Astrocyte (in vitro differentiated cells and primary cell): ENCODE results near the gene RUVBL2. TPM values are rescaled to one million over a fixed set of nuclear protein-coding genes. Genes with fewer than 3 reads are reported as not detected.
A peak's percentile ranks its signal among the peaks of the same experiment; 100 is the strongest.

Experiments
- DNase-seq: peaks from one replicate; pipeline ENCODE4 v3.0.0-alpha.2; 2010; ENCODE audit warnings: low read depth
- FAIRE-seq: peaks from 2 replicates; lab custom pipeline; 2011; peaks lifted over from hg19 to GRCh38; lab: Jason Lieb, UNC
- H2AFZ ChIP-seq: 2 replicates; pipeline ENCODE4 v1.6.0; 2012; ENCODE audit warnings: low read depth, low read length, inconsistent platforms
- H3K27ac ChIP-seq: 2 replicates; pipeline ENCODE4 v1.5.1; 2011; ENCODE audit warnings: low read depth, low read length, inconsistent platforms
- H3K27me3 ChIP-seq: 2 replicates; pipeline ENCODE4 v1.6.0; 2011; ENCODE audit warnings: low read length, inconsistent platforms; ENCODE audit not compliant: insufficient read depth
- H3K36me3 ChIP-seq: 2 replicates; pipeline ENCODE4 v1.5.1; 2011; ENCODE audit warnings: low read length, inconsistent platforms; ENCODE audit not compliant: insufficient read depth
- H3K4me1 ChIP-seq: 2 replicates; pipeline ENCODE4 v1.5.1; 2011; ENCODE audit warnings: low read length, inconsistent platforms; ENCODE audit not compliant: insufficient read depth
- H3K4me2 ChIP-seq: 2 replicates; pipeline ENCODE4 v1.6.0; 2012; ENCODE audit warnings: low read length, inconsistent platforms
- H3K4me3 ChIP-seq: 2 replicates; pipeline ENCODE4 v1.5.1; 2011; ENCODE audit warnings: low read depth, mild to moderate bottlenecking, low read length, inconsistent platforms; ENCODE audit not compliant: insufficient read depth
- H3K79me2 ChIP-seq: 2 replicates; pipeline ENCODE4 v1.6.0; 2012; ENCODE audit warnings: mild to moderate bottlenecking, low read length, inconsistent platforms; ENCODE audit not compliant: insufficient read depth
- H3K9ac ChIP-seq: 2 replicates; pipeline ENCODE4 v1.6.0; 2012; ENCODE audit warnings: mild to moderate bottlenecking, low read length, inconsistent platforms
- H3K9me3 ChIP-seq: 2 replicates; pipeline ENCODE4 v1.5.1; 2012; ENCODE audit warnings: low read depth, mild to moderate bottlenecking, low read length, inconsistent platforms; ENCODE audit not compliant: insufficient read depth
- H4K20me1 ChIP-seq: 2 replicates; pipeline ENCODE4 v1.6.0; 2012; ENCODE audit warnings: low read length, inconsistent platforms; ENCODE audit not compliant: insufficient read depth
- H3K27ac Mint-ChIP-seq: one replicate; pipeline ENCODE4 v1.8.0; 2021; ENCODE audit warnings: mild to moderate bottlenecking, mixed read lengths; ENCODE audit not compliant: unreplicated experiment
- H3K27me3 Mint-ChIP-seq: one replicate; pipeline ENCODE4 v1.8.0; 2021; ENCODE audit warnings: low read depth, mixed read lengths; ENCODE audit not compliant: unreplicated experiment
- H3K36me3 Mint-ChIP-seq: one replicate; pipeline ENCODE4 v1.8.0; 2021; ENCODE audit warnings: low read depth, mixed read lengths; ENCODE audit not compliant: unreplicated experiment
- H3K4me1 Mint-ChIP-seq: one replicate; pipeline ENCODE4 v1.8.0; 2021; ENCODE audit warnings: low read depth, mixed read lengths; ENCODE audit not compliant: unreplicated experiment
- H3K4me3 Mint-ChIP-seq: one replicate; pipeline ENCODE4 v1.8.0; 2021; ENCODE audit warnings: mild to moderate bottlenecking, moderate library complexity, mixed read lengths; ENCODE audit not compliant: unreplicated experiment
- H3K9me3 Mint-ChIP-seq: one replicate; pipeline ENCODE4 v1.8.0; 2021; ENCODE audit warnings: mild to moderate bottlenecking, mixed read lengths; ENCODE audit not compliant: unreplicated experiment
- CTCF ChIP-seq: IDR thresholded peaks from 2 replicates; pipeline ENCODE4 v1.5.1; 2011; ENCODE audit warnings: low read depth, mild to moderate bottlenecking, inconsistent platforms, low read length, moderate library complexity; ENCODE audit not compliant: insufficient read depth
- EZH2 ChIP-seq: IDR thresholded peaks from 2 replicates; pipeline ENCODE4 v1.6.1; 2012; ENCODE audit warnings: mild to moderate bottlenecking, low read length, inconsistent platforms; ENCODE audit not compliant: insufficient read depth
- total RNA-seq: library from RNA; stranded (reverse); gene quantifications from 2 replicates; pipeline ENCODE4 v1.2.1, GENCODE V29; 2021

RUVBL2 gene
- total RNA-seq, 1 donor from 2014 or later, result 106 TPM

- DNase-seq (no peak), FAIRE-seq (no peak)
- no peak overlapping the region for H3K27ac Mint-ChIP-seq
- Histone ChIP-seq H3K27ac (no peak overlapping the region), H3K4me1 (peaks cover 31% of the 10 kb centered on the region), H3K27me3 (no peaks in the 10 kb centered on the region), H3K4me3 (no peak overlapping the region), H2AFZ (no peak overlapping the region), H3K79me2 (peaks cover 30% of the 10 kb centered on the region), H3K9me3 (no peaks in the 10 kb centered on the region), H3K36me3 (peaks cover 7% of the 10 kb centered on the region), H3K9ac (no peak overlapping the region), H4K20me1 (peaks cover 9% of the 10 kb centered on the region), H3K4me2 (no peak overlapping the region)
- no peak overlapping the region for H3K4me3 Mint-ChIP-seq
- H3K36me3 Mint-ChIP-seq, result peaks cover 15% of the 10 kb centered on the region
- H3K9me3 Mint-ChIP-seq, result no peaks in the 10 kb centered on the region
- no peaks in the 10 kb centered on the region for H3K27me3 Mint-ChIP-seq
- peaks cover 30% of the 10 kb centered on the region for H3K4me1 Mint-ChIP-seq
- TF ChIP-seq CTCF, result no peak
Measured at GRCh38 chr19:48961051-48961649, 32.5 kb upstream of the RUVBL2 start.

GRCh38 chr19:48961673-48962028 lies 32.0 kb upstream of the RUVBL2 start:
- H3K4me1 ChIP-seq, result peaks cover 33% of the 10 kb centered on the region
- peaks cover 32% of the 10 kb centered on the region for H3K79me2 ChIP-seq
- no peak overlapping the region for H3K4me3 ChIP-seq
- H3K9me3 ChIP-seq, result no peaks in the 10 kb centered on the region
- Mint-ChIP-seq H3K4me3 (no peak overlapping the region), H3K36me3 (peaks cover 20% of the 10 kb centered on the region), H3K27ac (peak overlapping the region; percentile 80), H3K9me3 (no peaks in the 10 kb centered on the region), H3K27me3 (no peaks in the 10 kb centered on the region), H3K4me1 (peaks cover 31% of the 10 kb centered on the region)
- FAIRE-seq, result no peak
- H2AFZ ChIP-seq, result no peak overlapping the region
- H3K9ac ChIP-seq, result no peak overlapping the region
- TF ChIP-seq EZH2, result no peak
- TF ChIP-seq CTCF, result no peak
- no peaks in the 10 kb centered on the region for H3K27me3 ChIP-seq
- no peak overlapping the region for H3K27ac ChIP-seq
- no peak overlapping the region for H3K4me2 ChIP-seq
- no peak for DNase-seq
- peaks cover 11% of the 10 kb centered on the region for H3K36me3 ChIP-seq
- peaks cover 14% of the 10 kb centered on the region for H4K20me1 ChIP-seq

- Mint-ChIP-seq H3K4me3 (peak overlapping the region; percentile 34), H3K4me1 (peaks cover 32% of the 10 kb centered on the region), H3K27ac (peak overlapping the region; percentile 80), H3K9me3 (no peaks in the 10 kb centered on the region), H3K36me3 (peaks cover 20% of the 10 kb centered on the region), H3K27me3 (no peaks in the 10 kb centered on the region)
- H3K79me2 ChIP-seq, result peaks cover 32% of the 10 kb centered on the region
- no peaks in the 10 kb centered on the region for H3K9me3 ChIP-seq
- peak overlapping the region; percentile 98 for H3K27ac ChIP-seq
- peaks cover 20% of the 10 kb centered on the region for H4K20me1 ChIP-seq
- no peak for DNase-seq
- TF ChIP-seq EZH2 (no peak), CTCF (no peak)
- no peaks in the 10 kb centered on the region for H3K27me3 ChIP-seq
- FAIRE-seq, result no peak
- peaks cover 16% of the 10 kb centered on the region for H3K36me3 ChIP-seq
- H2AFZ ChIP-seq, result no peak overlapping the region
- H3K4me3 ChIP-seq, result no peak overlapping the region
- peak overlapping the region; percentile 37 for H3K9ac ChIP-seq
- peak overlapping the region; percentile 12 for H3K4me2 ChIP-seq
- peaks cover 38% of the 10 kb centered on the region for H3K4me1 ChIP-seq
Measured at GRCh38 chr19:48962029-48962848, 31.4 kb upstream of the RUVBL2 start.
